ENCODE data around the gene SIKE1.
"Not testable (repeated sequence)": the region's sequence is repeated elsewhere in the genome, so short reads cannot be mapped to it uniquely, and the experiment has no call there.

The SIKE1 gene

DNA sequence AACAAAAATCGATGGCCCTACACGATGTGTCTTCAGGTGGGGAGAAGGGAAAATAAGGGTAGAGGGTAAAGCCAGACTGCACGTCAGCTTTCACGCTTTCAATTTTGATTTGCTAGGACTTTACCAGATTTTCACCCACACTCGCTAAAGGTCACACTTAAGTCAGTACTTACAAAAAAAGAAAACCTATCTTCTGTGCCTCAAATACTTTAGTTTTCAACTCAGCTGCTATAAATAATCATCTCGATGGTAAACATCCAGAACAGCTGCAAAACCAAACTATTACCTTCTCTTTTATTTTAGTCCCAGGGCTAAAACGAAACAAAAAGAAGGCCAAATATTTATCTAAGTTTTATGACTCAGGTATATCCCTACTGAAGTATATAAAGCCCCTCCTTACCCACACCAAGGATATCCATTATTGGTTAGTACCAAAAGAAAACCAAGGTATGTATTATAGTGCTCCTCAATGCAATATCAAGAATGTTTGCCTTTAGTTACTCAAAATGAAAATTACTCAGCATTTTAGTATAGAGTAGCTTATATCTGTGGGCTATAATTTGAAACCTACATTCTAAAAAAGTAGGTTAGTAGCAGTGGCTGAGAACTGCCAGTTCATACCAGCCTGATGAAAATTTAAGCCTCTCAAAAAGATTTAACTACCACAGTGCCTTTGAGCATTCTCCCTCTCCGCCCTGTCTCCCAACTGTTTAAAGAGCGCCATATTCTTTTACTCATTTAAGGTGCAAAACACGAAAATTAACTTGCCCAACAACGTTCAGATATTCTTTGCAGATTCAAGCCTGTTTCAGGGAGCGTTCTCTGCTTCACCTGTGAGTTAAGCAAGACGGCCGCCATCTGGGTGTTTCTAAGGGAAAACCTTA is 24.2 kb downstream of the SIKE1 start:
- Histone ChIP-seq H3K4me3 (peak overlapping the region; percentile 76 to 96 (median 89)), H3K27ac (peak overlapping the region in 19 of 21 experiments; percentile 96 to 100 (median 99))

DNA sequence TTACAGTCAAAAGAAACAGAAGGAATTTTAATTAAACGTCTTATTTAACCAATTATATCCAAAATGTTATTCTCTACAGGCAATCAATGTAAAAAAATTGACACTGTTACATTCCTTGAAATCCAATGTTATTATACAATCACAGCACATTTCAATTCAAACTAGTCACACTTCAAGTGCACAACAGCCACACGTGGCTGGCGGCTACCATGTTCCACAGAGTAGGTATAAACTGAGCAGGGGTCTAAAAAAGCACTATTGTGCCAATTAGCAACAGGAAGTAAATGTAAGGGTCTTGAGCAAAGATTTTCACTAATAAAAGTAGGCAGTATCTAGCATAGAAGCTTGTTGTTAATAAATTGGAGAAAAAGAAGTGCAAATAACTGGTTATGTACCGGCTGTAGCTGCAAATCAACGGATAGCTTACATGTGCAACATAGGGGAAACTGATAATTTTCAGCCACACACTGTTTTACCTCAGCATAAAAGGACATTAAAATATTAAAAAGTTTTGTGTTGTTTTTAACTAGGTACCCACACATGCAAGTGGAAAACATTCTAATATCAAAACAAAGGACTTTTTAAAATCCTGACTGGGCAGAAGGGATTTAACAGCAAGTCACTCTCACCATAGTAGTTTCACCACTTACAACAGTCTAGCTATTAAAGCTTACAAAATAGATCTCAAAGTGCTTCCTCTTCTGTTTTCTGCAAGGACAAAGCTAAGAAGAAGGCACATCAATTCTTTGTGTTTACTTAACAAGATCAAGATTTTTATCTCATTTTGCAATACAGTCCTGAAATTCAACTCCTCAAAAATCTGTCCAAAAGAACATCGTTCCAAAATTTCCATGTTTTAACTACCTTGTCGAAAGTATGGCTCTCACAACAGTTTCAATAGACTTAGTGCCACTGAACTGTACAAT is 25.2 kb downstream of the SIKE1 start:
- Histone ChIP-seq H3K4me3 (peak overlapping the region in 4 of 7 experiments; percentile 76 to 96 (median 89)), H3K27ac (peak overlapping the region in 5 of 21 experiments; percentile 19 to 100 (median 98))

DNA sequence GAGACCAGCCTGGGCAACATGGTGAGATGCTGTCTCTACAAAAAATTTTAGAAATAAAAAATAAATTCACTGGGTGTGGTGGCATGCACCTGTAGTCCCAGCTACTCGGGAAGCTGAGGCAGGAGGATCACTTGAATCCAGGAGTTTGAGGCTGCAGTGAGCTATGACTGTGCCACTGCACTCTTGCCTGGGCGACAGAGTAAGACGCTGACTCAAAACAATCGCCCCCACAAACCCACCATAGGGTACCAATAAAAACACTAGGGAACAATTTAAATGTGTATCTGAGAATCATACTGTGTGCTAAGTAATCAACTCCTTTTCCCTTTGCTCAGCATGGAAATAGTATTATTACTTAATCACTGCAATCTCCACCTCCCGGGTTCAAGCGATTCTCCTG is 26.8 kb downstream of the SIKE1 start:
- not testable (repeated sequence) for H3K27ac ChIP-seq, H3K4me3 ChIP-seq

DNA sequence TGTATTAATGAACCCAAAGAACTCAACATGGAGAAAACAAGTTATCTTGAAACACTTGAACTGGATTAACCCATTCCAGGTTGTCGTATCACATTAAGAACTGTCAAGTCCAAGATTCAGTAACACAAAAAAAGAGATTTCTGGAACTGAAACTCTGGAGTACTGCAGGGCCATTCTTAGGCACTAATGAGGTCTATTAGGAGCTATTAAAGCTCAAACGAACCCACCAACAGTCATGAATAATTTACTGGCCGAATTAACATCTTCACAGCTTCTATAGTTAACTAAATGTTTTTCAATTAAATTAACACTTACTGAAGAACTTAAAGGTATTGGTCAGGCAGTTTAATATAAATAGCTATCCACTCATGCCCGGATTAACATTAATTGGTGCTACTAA is 27.3 kb downstream of the SIKE1 start:
- Histone ChIP-seq H3K27ac (no peak overlapping the region), H3K4me3 (no peak overlapping the region)

- no peak overlapping the region for H3K4me3 ChIP-seq
- no peak overlapping the region for H3K27ac ChIP-seq
Measured at GRCh38 chr1:114750780-114751179, 29.7 kb downstream of the SIKE1 start.

DNA sequence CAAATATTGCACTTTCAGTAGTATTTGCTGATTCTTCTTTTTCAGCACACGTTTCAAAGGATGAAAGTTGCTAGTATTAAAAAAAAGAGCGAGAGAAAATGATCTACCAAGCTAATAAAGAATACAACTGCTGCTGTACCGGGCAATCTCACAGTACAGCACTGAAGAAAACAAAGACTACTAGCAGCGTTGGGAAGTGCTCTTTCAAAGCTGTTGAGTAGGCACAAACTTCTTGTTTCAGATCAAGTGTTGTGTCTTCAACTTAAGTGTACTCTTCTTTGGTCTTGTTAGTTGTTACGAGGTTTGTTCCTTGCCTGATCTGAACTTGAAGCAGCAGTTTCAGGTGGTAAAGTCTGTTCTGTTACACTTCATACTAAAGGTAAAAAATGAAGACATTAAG is 30.6 kb downstream of the SIKE1 start:
- H3K4me3 ChIP-seq, result no peak overlapping the region
- no peak overlapping the region for H3K27ac ChIP-seq

GRCh38 chr1:114746450-114747121 is 33.9 kb downstream of the SIKE1 start:
- H3K27ac ChIP-seq, result no peak overlapping the region
- H3K4me3 ChIP-seq, result no peak overlapping the region

- Histone ChIP-seq H3K27ac (no peak overlapping the region), H3K4me3 (no peak overlapping the region)
Measured at GRCh38 chr1:114745291-114745690, 35.2 kb downstream of the SIKE1 start.

DNA sequence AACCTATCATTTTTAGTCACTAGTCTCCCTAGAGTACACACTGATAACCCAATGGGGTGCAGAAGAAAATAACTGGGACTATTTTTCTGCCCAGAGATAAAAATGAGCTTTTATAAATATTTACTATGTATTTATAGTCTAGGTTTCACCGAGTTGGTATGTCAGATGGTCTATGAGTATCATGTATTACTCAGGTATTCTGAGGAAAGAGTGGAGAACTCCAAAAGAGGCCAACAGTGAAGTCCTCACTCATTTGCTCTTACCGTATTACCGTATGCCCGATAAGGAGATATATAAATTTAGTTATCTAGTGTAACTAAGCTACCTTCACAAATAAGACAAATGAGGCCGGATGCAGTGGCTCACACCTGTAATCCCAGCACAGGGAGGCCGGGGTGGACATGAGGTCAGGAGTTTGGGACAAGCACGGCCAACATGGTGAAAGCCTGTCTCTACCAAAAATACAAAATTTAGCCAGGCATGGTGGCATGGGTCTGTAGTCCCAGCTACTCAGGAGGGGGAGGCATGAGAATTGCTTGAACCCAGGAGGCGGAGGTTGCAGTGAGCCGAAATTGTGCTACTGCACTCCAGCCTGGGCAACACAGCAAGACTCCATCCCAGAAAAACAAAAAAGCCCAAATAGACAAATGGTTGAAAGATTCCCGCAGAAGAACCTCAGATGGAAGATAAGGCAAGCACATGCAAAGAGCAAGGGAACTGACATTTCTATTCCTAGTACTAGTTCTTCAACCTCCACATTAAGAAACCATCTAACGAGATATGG is 38.3 kb downstream of the SIKE1 start:
- Histone ChIP-seq H3K27ac (no peak overlapping the region), H3K4me3 (no peak overlapping the region)

DNA sequence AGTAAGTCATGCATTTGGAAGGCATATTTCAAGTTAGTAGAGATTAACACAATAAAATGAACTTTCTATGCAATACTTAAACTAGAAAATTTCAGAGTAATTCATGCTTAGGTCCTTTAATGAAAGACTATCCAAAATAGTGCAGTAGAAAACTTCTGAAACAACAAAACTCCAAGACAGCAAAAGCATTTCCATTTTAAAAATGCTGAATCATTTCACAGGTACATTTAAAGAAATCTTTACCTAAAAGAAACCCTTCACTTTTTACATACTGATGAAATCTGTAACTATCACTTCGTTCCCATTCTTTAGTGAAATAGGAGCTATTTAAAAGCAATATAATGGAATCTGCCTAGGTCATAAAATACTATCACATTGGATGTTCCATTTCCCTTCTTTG is 40.2 kb downstream of the SIKE1 start:
- Histone ChIP-seq H3K27ac (no peak overlapping the region), H3K4me3 (no peak overlapping the region)

DNA sequence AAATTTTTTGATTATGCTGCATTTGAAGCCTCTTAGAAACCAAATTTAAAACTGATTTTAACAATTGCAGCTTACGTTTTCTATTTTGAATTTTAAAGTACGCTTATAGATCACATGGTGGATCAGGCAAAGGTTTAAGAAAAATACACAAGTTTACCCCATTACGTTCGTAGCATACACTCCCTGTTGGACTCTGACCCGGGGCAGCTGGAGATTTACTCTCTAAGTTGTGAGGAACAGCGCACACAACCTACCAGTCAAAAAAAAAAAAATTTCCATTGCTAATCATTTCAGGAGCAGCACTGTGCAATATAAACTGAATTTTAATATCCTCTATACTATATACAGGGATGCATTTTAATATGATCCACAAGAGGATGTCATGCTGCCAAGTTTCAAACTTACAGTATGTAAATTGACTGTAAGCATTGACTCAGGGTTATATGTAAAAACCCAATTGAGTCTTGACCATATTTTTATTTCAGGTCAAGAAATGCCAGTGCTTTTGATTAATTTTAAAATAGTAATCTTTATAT is 43.1 kb downstream of the SIKE1 start:
- no peak overlapping the region for H3K27ac ChIP-seq
- H3K4me3 ChIP-seq, result no peak overlapping the region

GRCh38 chr1:114735479-114735878 is 45.0 kb downstream of the SIKE1 start:
- H3K27ac ChIP-seq, result no peak overlapping the region
- H3K4me3 ChIP-seq, result no peak overlapping the region

GRCh38 chr1:114729782-114730181 is 50.7 kb downstream of the SIKE1 start:
- Histone ChIP-seq H3K27ac (no peak overlapping the region), H3K4me3 (no peak overlapping the region)

DNA sequence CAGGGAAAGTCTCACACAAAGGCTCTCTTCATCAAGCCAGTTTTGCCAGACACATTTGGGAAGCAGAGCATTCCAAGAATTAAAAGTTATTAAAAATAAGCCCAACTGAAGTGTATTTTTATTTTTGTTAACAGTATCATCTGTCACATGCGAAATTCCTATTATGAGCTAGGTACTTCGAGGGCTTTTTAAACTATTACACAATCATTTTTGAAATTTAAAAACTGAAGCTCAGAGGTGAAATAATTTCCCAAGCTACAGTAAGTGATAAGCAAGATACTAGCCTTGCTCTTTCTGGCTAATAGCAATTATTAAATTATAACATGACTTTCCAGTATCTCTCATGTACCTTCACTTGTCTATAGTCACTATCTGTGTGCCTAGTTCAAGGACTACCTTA is 51.9 kb downstream of the SIKE1 start:
- no peak overlapping the region for H3K27ac ChIP-seq
- no peak overlapping the region for H3K4me3 ChIP-seq

- Histone ChIP-seq H3K4me3 (no peak overlapping the region), H3K27ac (no peak overlapping the region)
Measured at GRCh38 chr1:114725230-114725629, 55.3 kb downstream of the SIKE1 start.

GRCh38 chr1:114723915-114724314 is 56.6 kb downstream of the SIKE1 start:
- no peak overlapping the region for H3K4me3 ChIP-seq
- H3K27ac ChIP-seq, result no peak overlapping the region

DNA sequence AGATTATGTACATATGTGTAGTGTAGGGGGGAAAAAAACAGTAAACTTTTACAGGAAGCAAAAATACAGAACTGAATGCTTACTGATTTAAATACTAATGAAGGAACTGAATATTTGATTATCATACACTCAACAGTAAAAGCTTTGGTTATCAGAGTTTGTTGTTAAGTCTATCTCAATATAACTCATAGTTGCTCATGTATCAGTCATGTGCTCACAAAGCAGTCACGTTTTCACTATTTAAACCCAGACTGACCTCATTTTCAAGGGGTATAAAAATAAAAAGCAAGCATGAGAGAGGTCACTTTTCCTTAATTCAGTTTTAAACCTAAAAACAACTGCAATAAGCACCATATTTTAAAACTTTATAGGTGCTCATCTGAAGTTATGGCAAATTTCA is 57.0 kb downstream of the SIKE1 start:
- Histone ChIP-seq H3K27ac (no peak overlapping the region), H3K4me3 (no peak overlapping the region)

DNA sequence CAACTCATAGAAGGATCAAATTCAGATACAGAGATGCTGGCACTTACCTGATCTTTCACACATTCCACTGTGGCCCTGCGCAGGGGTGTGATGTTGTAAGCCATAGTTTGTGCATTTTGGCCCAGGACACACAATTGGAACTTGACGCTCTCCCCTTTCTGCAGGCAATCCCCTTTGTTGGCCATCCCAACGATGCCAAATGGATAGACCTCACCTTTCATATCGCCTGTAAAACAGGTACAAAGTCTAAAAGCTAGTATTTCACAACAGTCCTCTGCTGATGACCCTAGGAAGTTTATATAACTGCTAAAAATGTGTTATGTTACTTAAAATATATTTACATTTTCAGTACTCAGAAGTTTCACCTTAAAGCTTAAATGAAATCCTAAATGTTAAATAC is 60.0 kb downstream of the SIKE1 start:
- Histone ChIP-seq H3K27ac (peak overlapping the region in 7 of 21 experiments; percentile 8 to 65 (median 59)), H3K4me3 (no peak overlapping the region)
